Gastroesophageal sphincter (tissue), 3 donors: ENCODE results near the gene COA3.

ENCODE experiments used
- POLR2A ChIP-seq, 2 donors: fragments of 450-650 bp; IDR thresholded peaks; one replicate each; pipeline ENCODE4 v1.6.1; 2017; ENCODE audit warnings: antibody characterized with exemption in 2 of 2, mild to moderate bottlenecking in 2 of 2, moderate library complexity in 1 of 2
- TF ChIP-seq, protein P1 (sequence below), 4 experiments: fragments of 200-600 bp in 2 of 4; fragments of 450-650 bp in 2 of 4; sonication (generic) in 1 of 4; IDR thresholded peaks; one replicate each; pipeline ENCODE4 v1.5.1; 2017 to 2019; ENCODE audit warnings: antibody characterized with exemption in 4 of 4, mild to moderate bottlenecking in 2 of 4, moderate library complexity in 2 of 4

DNA sequence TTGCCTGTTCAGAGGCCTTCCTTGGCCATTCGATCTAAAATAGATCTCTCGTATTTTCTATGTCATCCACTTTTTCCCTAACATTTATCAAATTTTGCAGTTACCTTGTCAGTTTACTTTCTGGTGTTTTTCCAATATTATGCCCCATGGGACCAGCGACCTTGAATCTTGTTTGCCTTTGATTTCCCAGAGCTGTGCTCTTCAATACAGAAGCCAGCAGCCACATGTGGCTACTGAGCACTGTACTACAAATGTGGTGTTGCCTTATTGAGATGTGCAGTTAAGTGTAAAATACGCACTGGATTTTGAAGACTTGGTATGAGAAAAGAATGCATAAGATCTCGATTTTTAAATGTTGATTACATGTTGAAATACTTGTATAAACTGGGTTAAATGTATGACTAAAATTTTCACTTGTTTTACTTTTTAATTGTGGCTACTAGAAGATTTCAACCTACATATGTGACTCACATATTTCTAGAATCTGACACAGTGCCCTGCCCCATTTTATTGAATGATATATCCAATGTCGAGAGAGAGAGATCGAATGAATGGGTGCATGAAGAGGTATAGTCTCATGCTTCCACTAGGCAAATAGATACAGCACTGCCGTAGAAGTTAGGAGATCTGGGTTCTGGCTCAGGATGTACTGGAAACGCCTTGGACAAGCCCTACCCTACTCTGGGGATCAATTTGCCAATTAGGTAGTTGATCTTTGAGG is 33.9 kb upstream of the COA3 start:
- TF ChIP-seq, protein P1, sequence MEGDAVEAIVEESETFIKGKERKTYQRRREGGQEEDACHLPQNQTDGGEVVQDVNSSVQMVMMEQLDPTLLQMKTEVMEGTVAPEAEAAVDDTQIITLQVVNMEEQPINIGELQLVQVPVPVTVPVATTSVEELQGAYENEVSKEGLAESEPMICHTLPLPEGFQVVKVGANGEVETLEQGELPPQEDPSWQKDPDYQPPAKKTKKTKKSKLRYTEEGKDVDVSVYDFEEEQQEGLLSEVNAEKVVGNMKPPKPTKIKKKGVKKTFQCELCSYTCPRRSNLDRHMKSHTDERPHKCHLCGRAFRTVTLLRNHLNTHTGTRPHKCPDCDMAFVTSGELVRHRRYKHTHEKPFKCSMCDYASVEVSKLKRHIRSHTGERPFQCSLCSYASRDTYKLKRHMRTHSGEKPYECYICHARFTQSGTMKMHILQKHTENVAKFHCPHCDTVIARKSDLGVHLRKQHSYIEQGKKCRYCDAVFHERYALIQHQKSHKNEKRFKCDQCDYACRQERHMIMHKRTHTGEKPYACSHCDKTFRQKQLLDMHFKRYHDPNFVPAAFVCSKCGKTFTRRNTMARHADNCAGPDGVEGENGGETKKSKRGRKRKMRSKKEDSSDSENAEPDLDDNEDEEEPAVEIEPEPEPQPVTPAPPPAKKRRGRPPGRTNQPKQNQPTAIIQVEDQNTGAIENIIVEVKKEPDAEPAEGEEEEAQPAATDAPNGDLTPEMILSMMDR (IDR thresholded peaks at IDR 0.05) = no peak
- TF ChIP-seq POLR2A (IDR thresholded peaks at IDR 0.05) = no peak
